GM18867 (cell line): ENCODE results near the gene ZNF195.
"Not testable (repeated sequence)": the region's sequence is repeated elsewhere in the genome, so short reads cannot be mapped to it uniquely, and the experiment has no call there.

Source experiments
- ATAC-seq: cut with Tn5 transposase; IDR thresholded peaks from one replicate; pipeline ENCODE4 v1.9.1; 2021; ENCODE audit warnings: mild to moderate bottlenecking, moderate library complexity; ENCODE audit not compliant: unreplicated experiment

Gene ZNF195

GRCh38 chr11:3402861-3403250 lies 23.9 kb upstream of the ZNF195 start:
- not testable (repeated sequence) for ATAC-seq

- ATAC-seq, result not testable (repeated sequence)
Observed at GRCh38 chr11:3402181-3402860, 23.4 kb upstream of the ZNF195 start.

GRCh38 chr11:3401052-3401451 lies 22.1 kb upstream of the ZNF195 start:
- not testable (repeated sequence) for ATAC-seq

- ATAC-seq, result not testable (repeated sequence)
Observed at GRCh38 chr11:3398509-3398908, 19.6 kb upstream of the ZNF195 start.

GRCh38 chr11:3398106-3398505 lies 19.2 kb upstream of the ZNF195 start:
- not testable (repeated sequence) for ATAC-seq

- not testable (repeated sequence) for ATAC-seq
Observed at GRCh38 chr11:3397210-3397609, 18.3 kb upstream of the ZNF195 start.

GRCh38 chr11:3395468-3395867 lies 16.5 kb upstream of the ZNF195 start:
- not testable (repeated sequence) for ATAC-seq

GRCh38 chr11:3394956-3395355 lies 16.0 kb upstream of the ZNF195 start:
- not testable (repeated sequence) for ATAC-seq

GRCh38 chr11:3393450-3393849 lies 14.5 kb upstream of the ZNF195 start:
- not testable (repeated sequence) for ATAC-seq

GRCh38 chr11:3382613-3383285 lies 3.8 kb upstream of the ZNF195 start:
- no peak for ATAC-seq

- no peak for ATAC-seq
Observed at GRCh38 chr11:3381794-3382193, 2.8 kb upstream of the ZNF195 start.

GRCh38 chr11:3380706-3381545 lies 2.0 kb upstream of the ZNF195 start:
- no peak for ATAC-seq

- ATAC-seq, result no peak
Observed at GRCh38 chr11:3375552-3375951, 3.4 kb downstream of the ZNF195 start.

GRCh38 chr11:3370311-3370870 lies 8.6 kb downstream of the ZNF195 start:
- ATAC-seq, result no peak

- ATAC-seq, result no peak
Observed at GRCh38 chr11:3369366-3369765, 9.6 kb downstream of the ZNF195 start.

GRCh38 chr11:3368199-3368598 lies 10.7 kb downstream of the ZNF195 start:
- ATAC-seq, result no peak

GRCh38 chr11:3367221-3367620 lies 11.7 kb downstream of the ZNF195 start:
- ATAC-seq, result no peak

GRCh38 chr11:3359092-3359824 lies 19.7 kb downstream of the ZNF195 start:
- ATAC-seq, result no peak

- ATAC-seq, result no peak
Observed at GRCh38 chr11:3357994-3358676, 20.8 kb downstream of the ZNF195 start.

GRCh38 chr11:3357302-3357701 lies 21.6 kb downstream of the ZNF195 start:
- no peak for ATAC-seq
